Type B pancreatic cell (in vitro differentiated cells): ENCODE measurements around the gene ZC3H18. TPM values are rescaled to one million over a fixed set of nuclear protein-coding genes. Genes with fewer than 3 reads are reported as not detected.

Experiments
- DNase-seq: peaks from one replicate; pipeline ENCODE4 v3.0.0; 2021; ENCODE audit warnings: mixed read lengths; ENCODE audit not compliant: unreplicated experiment; ENCODE audit errors: extremely low spot score
- H3K27ac Mint-ChIP-seq: 2 replicates; pipeline ENCODE4 v1.8.0; 2021; ENCODE audit warnings: mild to moderate bottlenecking, mixed read lengths
- H3K27me3 Mint-ChIP-seq: 2 replicates; pipeline ENCODE4 v1.8.0; 2021; ENCODE audit warnings: mixed read lengths
- H3K36me3 Mint-ChIP-seq: 2 replicates; pipeline ENCODE4 v1.8.0; 2021; ENCODE audit warnings: mixed read lengths
- H3K4me1 Mint-ChIP-seq: one replicate; pipeline ENCODE4 v1.8.0; 2021; ENCODE audit warnings: mixed read lengths; ENCODE audit not compliant: unreplicated experiment
- H3K4me3 Mint-ChIP-seq: 2 replicates; pipeline ENCODE4 v1.8.0; 2021; ENCODE audit warnings: mild to moderate bottlenecking, mixed read lengths
- H3K9me3 Mint-ChIP-seq: 2 replicates; pipeline ENCODE4 v1.8.0; 2021; ENCODE audit warnings: mixed read lengths
- CTCF ChIP-seq: fragments of 200-600 bp; sonication (generic); conservative IDR thresholded peaks from 2 replicates; pipeline ENCODE4 v1.5.0; 2021; ENCODE audit warnings: antibody characterized with exemption, mild to moderate bottlenecking
- total RNA-seq: library from RNA; stranded (reverse); gene quantifications from 2 replicates; pipeline ENCODE4 v1.2.1, GENCODE V29; 2021; ENCODE audit warnings: low replicate concordance

The ZC3H18 gene
- total RNA-seq, 1 donor from 2014 or later: 70.2 TPM

GRCh38 chr16:88627531-88628411, 57.6 kb downstream of the ZC3H18 start:
- Mint-ChIP-seq H3K27ac (no peak overlapping the region), H3K4me3 (no peak overlapping the region), H3K36me3 (no peaks in the 10 kb centered on the region), H3K27me3 (no peaks in the 10 kb centered on the region), H3K9me3 (no peaks in the 10 kb centered on the region), H3K4me1 (no peaks in the 10 kb centered on the region)
- no peak for DNase-seq
- no peak for TF ChIP-seq CTCF

- Mint-ChIP-seq H3K9me3 (no peaks in the 10 kb centered on the region), H3K36me3 (no peaks in the 10 kb centered on the region), H3K27me3 (no peaks in the 10 kb centered on the region), H3K4me1 (no peaks in the 10 kb centered on the region), H3K27ac (no peak overlapping the region), H3K4me3 (no peak overlapping the region)
- TF ChIP-seq CTCF: peak; percentile 68
- DNase-seq: no peak
Observed at GRCh38 chr16:88628512-88628974, 58.3 kb downstream of the ZC3H18 start.

GRCh38 chr16:88629835-88630234, 59.6 kb downstream of the ZC3H18 start:
- no peaks in the 10 kb centered on the region for H3K27me3 Mint-ChIP-seq
- H3K9me3 Mint-ChIP-seq: no peaks in the 10 kb centered on the region
- no peaks in the 10 kb centered on the region for H3K4me1 Mint-ChIP-seq
- no peaks in the 10 kb centered on the region for H3K36me3 Mint-ChIP-seq
- H3K4me3 Mint-ChIP-seq: no peak overlapping the region
- no peak for TF ChIP-seq CTCF
- H3K27ac Mint-ChIP-seq: no peak overlapping the region
- no peak for DNase-seq

GRCh38 chr16:88630433-88630832, 60.2 kb downstream of the ZC3H18 start:
- DNase-seq: no peak
- Mint-ChIP-seq H3K27me3 (peaks cover 4% of the 10 kb centered on the region), H3K9me3 (no peaks in the 10 kb centered on the region), H3K27ac (no peak overlapping the region), H3K4me1 (no peaks in the 10 kb centered on the region), H3K36me3 (no peaks in the 10 kb centered on the region), H3K4me3 (no peak overlapping the region)
- TF ChIP-seq CTCF: no peak

GRCh38 chr16:88630941-88631340, 60.7 kb downstream of the ZC3H18 start:
- no peak for DNase-seq
- TF ChIP-seq CTCF: no peak
- Mint-ChIP-seq H3K36me3 (no peaks in the 10 kb centered on the region), H3K4me1 (no peaks in the 10 kb centered on the region), H3K4me3 (no peak overlapping the region), H3K27me3 (peaks cover 4% of the 10 kb centered on the region), H3K9me3 (no peaks in the 10 kb centered on the region), H3K27ac (no peak overlapping the region)
